T-helper 1 cell treated with Interleukin-12 subunit alpha and Interleukin-12 subunit beta and Interleukin-4 antibody, amounts not matched to agents 30 ng/mL and 1 ng/mL, for 36 hours (primary cell): ENCODE results near the gene NPPA. TPM values are rescaled to one million over a fixed set of nuclear protein-coding genes. Genes with fewer than 3 reads are reported as not detected.

Experiments used
- intact Hi-C: fragments of 100-400 bp; cut with micrococcal nuclease; formaldehyde crosslinking; loops from one replicate; pipeline ENCODE4 v1.15.1; 2024
- total RNA-seq: library from RNA; stranded (reverse); gene quantifications from 2 replicates; pipeline ENCODE4 v1.2.3, GENCODE V29; 2022

Gene NPPA
- total RNA-seq, 1 donor from 2014 or later: not detected

- intact Hi-C loops: no loop called here
Measured at GRCh38 chr1:11813021-11813420, 34.6 kb downstream of the NPPA start.

GRCh38 chr1:11807133-11807532, 40.5 kb downstream of the NPPA start:
- intact Hi-C loops: loop anchor here (2.0 kb wide), 2 partner anchors 152 to 746 kb away; partner anchors contain the start of genes FBXO2, FBXO44 and SRM

- intact Hi-C loops: loop anchor here (1.0 to 2.0 kb wide), 8 partner anchors 70 to 746 kb away; partner anchors contain the start of genes AGTRAP, FBXO2, FBXO44 and KIAA2013
Measured at GRCh38 chr1:11806307-11806936, 41.2 kb downstream of the NPPA start.

GRCh38 chr1:11805422-11806306, 41.9 kb downstream of the NPPA start, which contains the start of the genes CLCN6 and MTHFR:
CLCN6 (plus strand) TSS chr1:11806191; CDS start chr1:11806263, 72 bp downstream.
MTHFR (minus strand) TSS chr1:11805964; CDS start chr1:11803116, 2,848 bp downstream.
- intact Hi-C loops: loop anchor here (1.0 to 2.0 kb wide), 9 partner anchors 69 to 745 kb away; partner anchors contain the start of genes AGTRAP, FBXO2, FBXO44 and KIAA2013

- intact Hi-C loops: loop anchor here (1.0 kb wide), 1 partner anchor 124 kb away; the partner anchor contains the start of gene MAD2L2
Measured at GRCh38 chr1:11804666-11805421, 42.7 kb downstream of the NPPA start.

DNA sequence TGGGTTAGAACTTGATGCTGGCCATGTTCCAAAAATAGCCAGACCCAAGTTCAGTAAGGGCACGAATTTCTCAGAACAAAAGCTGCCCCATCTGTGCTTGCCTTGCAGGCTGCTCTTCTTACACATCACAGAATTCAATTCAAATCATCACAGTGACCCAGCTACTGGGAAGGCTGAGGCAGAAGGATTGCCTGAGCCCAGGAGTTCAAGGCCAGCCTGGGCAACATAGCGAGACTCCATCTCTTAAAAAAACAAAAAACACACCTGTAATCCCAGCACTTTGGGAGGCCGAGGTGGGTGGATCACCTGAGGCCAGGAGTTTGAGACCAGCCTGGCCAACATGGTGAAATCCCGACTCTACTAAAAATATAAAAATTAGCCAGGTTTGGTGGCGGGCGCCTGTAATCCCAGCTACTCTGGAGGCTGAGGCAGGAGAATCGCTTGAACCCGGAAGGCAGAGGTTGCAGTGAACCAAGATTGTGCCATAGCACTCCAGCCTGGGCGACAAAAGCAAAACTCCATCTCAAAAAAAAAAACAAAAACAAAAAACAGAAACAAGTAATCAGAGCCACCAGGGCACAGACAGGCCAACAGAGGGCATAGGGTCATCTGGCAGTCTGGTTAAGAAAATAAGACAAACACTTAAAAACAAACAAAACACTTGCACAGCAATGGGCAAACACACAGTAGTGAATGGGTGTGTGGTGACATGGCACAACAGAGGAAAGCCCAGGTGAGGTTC, 43.5 kb downstream of the NPPA start:
- intact Hi-C loops: loop anchor here (2.0 kb wide), 1 partner anchor 791 kb away; the partner anchor contains the start of gene TARDBP

DNA sequence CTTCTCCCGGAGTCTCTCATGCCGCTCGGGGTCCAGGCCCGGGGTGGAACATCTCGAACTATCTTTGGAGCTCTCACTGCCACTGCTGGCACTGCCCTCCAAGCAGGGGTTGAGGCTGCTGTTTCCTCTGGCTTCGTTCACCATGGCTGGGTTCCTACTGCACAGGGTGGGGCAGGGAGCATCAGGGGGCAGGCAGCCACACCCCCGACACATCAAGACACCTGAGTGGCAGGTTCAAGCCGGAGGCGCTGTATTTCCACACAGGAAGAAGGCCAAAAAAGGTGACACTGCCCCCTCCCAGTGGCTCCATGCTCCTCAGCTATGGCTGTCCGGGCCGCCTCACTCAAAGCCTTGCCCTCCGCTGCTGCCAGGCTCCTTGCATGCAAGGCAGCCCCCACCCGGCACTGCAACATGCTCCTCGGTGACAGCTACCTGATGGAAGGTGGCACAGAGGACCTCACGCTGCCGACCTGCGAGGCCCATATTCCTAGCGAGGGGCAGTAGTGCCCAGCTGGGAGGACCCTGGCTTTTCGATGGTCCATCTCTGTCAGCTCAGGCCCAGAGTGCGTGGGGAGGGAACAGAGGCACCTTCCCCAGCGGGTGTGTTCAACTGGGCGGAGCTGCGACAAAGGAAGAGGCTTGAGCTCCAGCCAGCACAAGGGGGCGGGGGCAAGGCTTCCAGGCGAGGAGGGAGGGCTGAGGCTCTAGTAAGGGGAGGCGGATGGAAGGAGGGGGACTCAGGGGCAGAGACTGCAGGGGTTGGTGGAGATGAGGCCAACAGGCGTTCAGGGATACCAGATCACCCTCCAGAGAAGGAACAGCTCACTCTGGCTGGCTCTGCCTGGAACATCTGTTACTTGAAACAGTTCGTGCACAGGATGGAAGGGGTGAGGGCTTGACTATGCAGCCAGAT, 44.4 kb downstream of the NPPA start:
- intact Hi-C loops: loop anchor here (2.0 kb wide), 1 partner anchor 790 kb away; the partner anchor contains the start of gene TARDBP

DNA sequence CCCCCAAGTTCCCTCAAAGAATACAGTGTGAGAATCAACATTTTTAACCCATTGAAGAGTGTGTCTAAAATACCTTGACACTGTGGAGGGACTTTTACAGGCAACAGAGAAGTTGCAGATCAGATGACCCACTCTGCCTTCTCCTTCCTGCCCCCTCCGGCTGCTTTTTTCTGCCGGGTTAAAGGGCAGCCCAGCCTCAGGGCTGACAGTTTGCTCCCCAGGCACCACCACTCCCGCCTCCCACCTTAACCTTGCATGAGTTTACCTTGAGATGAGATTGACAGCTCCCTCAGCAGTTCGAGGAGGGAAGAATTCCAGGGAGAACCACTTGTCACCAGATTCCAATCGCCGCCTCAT, 45.0 kb downstream of the NPPA start:
- intact Hi-C loops: loop anchor here (2.0 kb wide), 1 partner anchor 790 kb away; the partner anchor contains the start of gene TARDBP

DNA sequence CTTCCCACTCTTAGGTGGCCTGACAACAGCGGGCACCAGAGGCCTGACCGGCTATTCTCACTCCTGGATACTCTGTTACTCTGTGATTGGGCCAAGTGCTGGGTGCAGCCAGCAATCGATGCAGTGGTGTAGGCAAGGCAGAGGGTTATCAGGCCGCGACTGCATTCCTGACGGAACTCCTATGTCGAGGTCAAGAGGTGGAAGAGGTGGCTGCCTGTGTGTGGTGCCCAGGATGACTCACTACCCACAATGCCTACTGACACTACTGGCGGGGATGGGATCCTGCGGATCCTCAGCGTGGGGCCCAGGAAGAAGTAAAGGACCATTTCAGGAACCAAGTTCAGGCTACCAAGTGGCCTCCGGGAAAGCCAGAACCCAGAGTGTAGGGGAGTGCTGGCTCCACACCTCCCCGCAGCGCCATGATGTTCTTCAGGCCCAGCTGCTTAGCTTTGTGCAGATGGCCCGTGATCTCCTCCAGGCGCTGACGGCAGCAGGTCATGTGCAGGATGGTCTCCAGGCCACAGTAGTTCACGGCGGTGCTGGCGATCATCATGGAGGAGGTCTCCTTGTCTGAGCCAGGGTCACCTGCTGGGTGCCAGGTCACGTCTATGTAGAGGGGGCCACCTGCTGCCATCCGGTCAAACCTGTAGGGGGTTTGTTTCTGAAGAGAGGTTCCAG, 46.7 kb downstream of the NPPA start:
- intact Hi-C loops: no loop called here

- intact Hi-C loops: no loop called here
Measured at GRCh38 chr1:11800391-11800755, 47.2 kb downstream of the NPPA start.

DNA sequence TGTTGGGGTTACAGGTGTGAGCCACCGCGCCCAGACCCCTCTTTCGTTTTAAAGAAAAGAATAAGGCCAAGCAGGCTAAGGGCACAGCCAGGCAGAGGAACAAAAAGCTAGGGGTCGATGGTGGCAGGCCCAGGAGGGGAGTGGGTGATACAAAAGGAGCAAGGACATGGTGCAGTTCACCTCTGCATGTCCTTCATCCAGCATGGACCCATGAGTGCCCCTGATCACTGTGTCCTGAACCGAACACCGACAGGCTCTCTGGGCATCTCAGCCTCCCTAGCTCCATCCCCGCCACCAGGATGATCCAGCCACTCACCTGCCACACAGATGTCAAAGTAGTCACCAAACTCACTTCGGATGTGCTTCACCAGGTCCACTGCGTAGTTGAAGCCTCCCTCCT, 47.7 kb downstream of the NPPA start:
- intact Hi-C loops: no loop called here

DNA sequence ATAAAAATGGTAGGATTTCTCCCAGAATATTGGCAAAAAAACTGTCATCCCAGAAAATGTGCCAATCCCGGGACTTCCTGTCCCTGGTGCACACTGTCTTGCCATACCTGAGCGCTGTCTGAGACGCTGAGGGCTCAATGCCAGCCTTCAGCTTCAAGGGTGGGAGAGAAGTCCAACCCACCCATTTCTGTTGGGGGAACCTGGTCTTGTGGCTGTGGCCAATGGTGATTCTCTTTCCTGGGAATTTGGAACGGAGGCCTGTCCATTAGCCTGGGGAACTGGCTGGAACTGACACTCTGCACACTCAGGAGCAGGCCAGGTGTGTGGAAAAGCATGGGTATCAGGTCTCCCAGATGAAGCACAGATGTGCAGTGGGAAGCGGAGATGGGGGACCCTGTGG, 48.5 kb downstream of the NPPA start:
- intact Hi-C loops: no loop called here

DNA sequence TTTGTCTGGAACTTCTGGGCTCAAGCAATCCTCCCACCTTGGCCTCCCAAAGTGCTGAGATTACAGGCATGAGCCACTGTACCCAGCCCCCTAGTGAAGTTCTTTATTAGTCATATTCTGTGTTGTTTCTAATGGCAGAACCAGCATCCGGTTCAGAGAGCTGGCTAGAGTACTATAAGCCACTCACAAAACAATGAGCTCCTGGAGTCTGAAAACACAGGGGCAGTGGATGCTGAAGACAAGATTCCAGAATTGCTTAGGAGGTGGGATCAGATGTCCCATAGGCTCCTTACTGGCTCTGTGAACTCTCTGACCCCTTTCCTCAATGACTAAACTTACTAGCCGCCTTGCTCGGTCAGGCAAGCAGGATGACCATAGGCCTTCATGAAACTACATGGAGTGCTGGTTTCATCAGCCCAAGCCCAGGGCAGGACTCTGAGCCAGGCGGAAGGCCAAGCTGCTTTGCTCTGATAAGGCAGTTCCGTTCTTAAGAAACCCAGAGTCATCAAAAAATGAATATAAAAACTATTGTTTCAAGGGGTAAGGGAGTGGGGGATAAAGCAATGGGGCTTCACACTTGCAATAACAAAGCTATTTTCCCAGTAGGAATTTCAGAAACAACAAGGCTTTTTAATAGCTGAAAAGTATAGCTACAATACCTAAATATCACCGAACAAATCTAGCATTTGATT, 49.9 kb downstream of the NPPA start:
- intact Hi-C loops: no loop called here

DNA sequence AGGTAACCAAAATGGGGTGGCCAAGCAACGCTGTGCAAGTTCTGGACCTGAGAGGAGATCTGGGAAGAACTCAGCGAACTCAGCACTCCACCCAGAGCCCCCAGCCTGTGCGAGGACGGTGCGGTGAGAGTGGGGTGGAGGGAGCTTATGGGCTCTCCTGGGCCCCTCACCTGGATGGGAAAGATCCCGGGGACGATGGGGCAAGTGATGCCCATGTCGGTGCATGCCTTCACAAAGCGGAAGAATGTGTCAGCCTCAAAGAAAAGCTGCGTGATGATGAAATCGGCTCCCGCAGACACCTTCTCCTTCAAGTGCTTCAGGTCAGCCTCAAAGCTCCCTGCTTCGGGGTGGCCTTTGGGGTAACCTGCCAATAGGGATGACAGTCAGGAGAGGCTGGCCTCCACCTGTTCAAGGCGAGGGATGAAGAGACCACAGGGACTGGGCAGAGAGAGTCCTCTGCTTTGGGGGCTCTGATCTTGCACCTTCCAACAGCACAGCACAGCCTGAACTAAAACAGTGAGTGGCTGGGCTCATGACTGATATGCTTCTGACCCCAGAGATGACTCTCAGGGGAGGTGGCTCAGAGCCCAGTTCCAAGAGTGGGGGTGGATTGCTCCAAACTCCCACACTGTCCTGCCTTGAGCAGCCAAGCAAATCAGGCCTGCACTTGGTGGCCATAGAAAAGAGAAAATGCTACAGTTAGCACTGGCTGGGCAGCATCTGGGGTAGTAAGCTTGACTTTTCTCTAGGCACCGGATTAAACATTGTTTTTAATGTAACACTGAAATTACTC, 51.4 kb downstream of the NPPA start:
- intact Hi-C loops: no loop called here
